K562 (cell line): Measurements from ENCODE around the gene CNTN6.

ENCODE experiments used
- JUN ChIP-seq, 2 experiments: sonication (generic) in 1 of 2; formaldehyde crosslinking in 1 of 2; IDR thresholded peaks; 2 replicates each; pipeline versions ENCODE4 v1.6.1 to v1.8.0; 2012 to 2022; ENCODE audit warnings: borderline replicate concordance in 2 of 2, mild to moderate bottlenecking in 2 of 2, improper control_type of control experiment in 1 of 2, low read depth in 1 of 2, low read length in 1 of 2, missing genetic modification reagents in 1 of 2
- POLR2A ChIP-seq: fragments of 450-650 bp; conservative IDR thresholded peaks from 2 replicates; pipeline ENCODE4 v1.6.1; 2016

GRCh38 chr3:1092061-1092460 lies 763 bp upstream of the CNTN6 start:
- TF ChIP-seq JUN (IDR thresholded peaks at IDR 0.05; ENCODE audit: borderline replicate concordance, low read depth, low read length), result no peak
- no peak for TF ChIP-seq JUN (CRISPR knock-in tag; IDR thresholded peaks at IDR 0.05; ENCODE audit: borderline replicate concordance)
- TF ChIP-seq POLR2A, result no peak
